Kidney glomerular epithelial cell (primary cell): ENCODE results near the gene CTSV.
"Not testable (repeated sequence)": the region's sequence is repeated elsewhere in the genome, so short reads cannot be mapped to it uniquely, and the experiment has no call there.

Experiments
- DNase-seq: peaks from one replicate; lab custom pipeline; 2025; lab: John Stamatoyannopoulos, UW

Gene CTSV

GRCh38 chr9:97038611-97039513 lies at the start of gene CTSV:
Gene CTSV (minus strand): TSS chr9:97039142. CDS start chr9:97038043, 1,099 bp downstream.
- DNase-seq, result peak; percentile 73

- DNase-seq, result peak; percentile 8
These were observed 48.8 kb upstream of the CTSV start for GRCh38 chr9:97087668-97088215.

- DNase-seq, result not testable (repeated sequence)
These were observed 45.6 kb upstream of the CTSV start for GRCh38 chr9:97084562-97084991.

GRCh38 chr9:97078362-97078761 lies 39.4 kb upstream of the CTSV start:
- no peak for DNase-seq

GRCh38 chr9:97077452-97078295 lies 38.7 kb upstream of the CTSV start:
- DNase-seq, result no peak

GRCh38 chr9:97076731-97077451 lies 37.9 kb upstream of the CTSV start:
- not testable (repeated sequence) for DNase-seq

- DNase-seq, result no peak
These were observed 37.3 kb upstream of the CTSV start for GRCh38 chr9:97076238-97076637.

GRCh38 chr9:97075289-97075985 lies 36.5 kb upstream of the CTSV start:
- DNase-seq, result no peak

GRCh38 chr9:97073506-97073905 lies 34.6 kb upstream of the CTSV start:
- DNase-seq, result no peak

GRCh38 chr9:97072285-97072776 lies 33.4 kb upstream of the CTSV start:
- DNase-seq, result no peak

- DNase-seq, result not testable (repeated sequence)
These were observed 31.4 kb upstream of the CTSV start for GRCh38 chr9:97070325-97070724.

- no peak for DNase-seq
These were observed 28.5 kb upstream of the CTSV start for GRCh38 chr9:97067490-97067889.

GRCh38 chr9:97064176-97064575 lies 25.2 kb upstream of the CTSV start:
- no peak for DNase-seq

GRCh38 chr9:97060796-97061195 lies 21.9 kb upstream of the CTSV start:
- no peak for DNase-seq

- DNase-seq, result peak; percentile 4
These were observed 20.7 kb upstream of the CTSV start for GRCh38 chr9:97059626-97060025.

- DNase-seq, result no peak
These were observed 18.7 kb upstream of the CTSV start for GRCh38 chr9:97057651-97058050.

GRCh38 chr9:97055891-97056290 lies 16.9 kb upstream of the CTSV start:
- DNase-seq, result not testable (repeated sequence)

GRCh38 chr9:97053717-97054116 lies 14.8 kb upstream of the CTSV start:
- no peak for DNase-seq

- DNase-seq, result no peak
These were observed 13.8 kb upstream of the CTSV start for GRCh38 chr9:97052735-97053134.

- DNase-seq, result peak; percentile 67
These were observed 7.3 kb upstream of the CTSV start for GRCh38 chr9:97046228-97046627.

GRCh38 chr9:97045300-97045699 lies 6.4 kb upstream of the CTSV start:
- DNase-seq, result no peak
